ENCODE results near the gene OSBPL10.
"Not testable (repeated sequence)": the region's sequence is repeated elsewhere in the genome, so short reads cannot be mapped to it uniquely, and the experiment has no call there.

The OSBPL10 gene

DNA sequence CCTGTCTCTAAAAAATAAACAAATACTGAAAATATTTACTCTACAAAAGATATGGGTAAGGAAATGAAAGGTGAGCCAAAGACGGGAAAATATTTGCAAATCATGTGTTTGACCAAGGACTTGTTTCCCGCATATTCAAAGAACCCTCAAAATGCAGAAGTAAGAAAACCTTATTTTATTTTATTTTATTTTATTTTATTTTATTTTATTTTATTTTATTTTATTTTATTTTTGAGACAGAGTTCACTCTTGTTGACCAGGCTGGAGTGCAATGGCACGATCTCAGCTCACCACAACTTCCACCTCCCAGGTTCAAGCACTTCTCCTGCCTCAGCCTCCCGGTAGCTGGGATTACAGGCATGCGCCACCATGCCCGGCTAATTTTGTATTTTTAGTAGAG is 11.9 kb upstream of the OSBPL10 start:
- DNase-seq, result not testable (repeated sequence)

DNA sequence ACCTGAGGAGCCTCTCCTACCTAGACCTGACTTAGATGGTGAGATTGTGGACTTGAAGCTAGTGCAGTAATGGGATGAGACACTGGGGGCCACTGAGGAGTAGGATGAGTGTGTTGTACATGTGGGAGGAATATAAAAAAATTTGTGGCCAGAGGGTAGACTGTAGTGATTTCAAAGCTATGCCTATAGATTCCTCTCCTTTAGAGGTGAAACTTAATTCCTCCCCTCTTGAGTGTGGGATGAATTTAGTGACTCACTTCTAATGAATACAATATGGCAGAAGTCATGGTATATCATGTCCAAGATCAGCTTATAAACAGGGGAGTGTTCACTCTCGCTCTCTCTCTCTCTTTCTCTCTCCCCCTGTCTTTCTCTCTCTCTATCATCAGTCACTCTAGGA is 7.2 kb upstream of the OSBPL10 start:
- no peak for DNase-seq

DNA sequence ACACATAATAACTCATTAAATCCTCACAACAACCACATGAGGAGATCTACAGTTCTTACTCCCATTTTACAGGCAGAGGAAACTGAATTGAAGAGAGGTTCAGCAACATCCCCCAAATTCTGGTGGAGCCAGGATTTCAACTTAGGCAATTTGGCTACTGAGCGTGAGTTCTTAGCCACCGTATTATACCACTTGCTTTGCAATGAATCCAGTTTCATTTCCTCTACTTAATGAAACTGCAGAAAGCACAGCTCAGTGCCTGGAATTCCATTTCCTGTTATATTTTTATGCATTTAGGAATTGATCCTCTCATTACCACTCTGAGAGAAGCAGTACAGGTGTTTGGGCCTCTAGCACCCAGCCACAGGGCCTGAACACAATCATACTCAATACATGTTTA is 4.8 kb upstream of the OSBPL10 start:
- no peak for DNase-seq

DNA sequence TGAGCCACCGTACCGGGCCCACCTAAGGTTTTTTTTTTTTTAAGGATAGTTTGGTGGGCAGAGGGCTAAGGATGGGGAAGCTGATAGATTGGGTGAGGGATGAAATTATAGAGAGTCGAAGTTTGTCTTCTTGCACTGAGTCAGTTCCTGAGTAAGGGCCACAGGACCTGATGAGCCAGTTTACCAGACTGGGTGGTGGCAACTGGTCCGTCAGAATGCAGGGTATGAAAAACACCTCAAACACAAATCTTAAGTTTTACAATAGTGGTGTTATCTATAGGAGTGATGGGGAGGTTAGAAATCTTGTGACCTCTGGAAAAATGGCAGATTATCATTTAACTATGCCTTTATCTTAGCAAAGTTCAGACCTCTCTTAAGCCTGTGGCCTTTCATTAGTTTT is 3.3 kb upstream of the OSBPL10 start:
- DNase-seq, result no peak

DNA sequence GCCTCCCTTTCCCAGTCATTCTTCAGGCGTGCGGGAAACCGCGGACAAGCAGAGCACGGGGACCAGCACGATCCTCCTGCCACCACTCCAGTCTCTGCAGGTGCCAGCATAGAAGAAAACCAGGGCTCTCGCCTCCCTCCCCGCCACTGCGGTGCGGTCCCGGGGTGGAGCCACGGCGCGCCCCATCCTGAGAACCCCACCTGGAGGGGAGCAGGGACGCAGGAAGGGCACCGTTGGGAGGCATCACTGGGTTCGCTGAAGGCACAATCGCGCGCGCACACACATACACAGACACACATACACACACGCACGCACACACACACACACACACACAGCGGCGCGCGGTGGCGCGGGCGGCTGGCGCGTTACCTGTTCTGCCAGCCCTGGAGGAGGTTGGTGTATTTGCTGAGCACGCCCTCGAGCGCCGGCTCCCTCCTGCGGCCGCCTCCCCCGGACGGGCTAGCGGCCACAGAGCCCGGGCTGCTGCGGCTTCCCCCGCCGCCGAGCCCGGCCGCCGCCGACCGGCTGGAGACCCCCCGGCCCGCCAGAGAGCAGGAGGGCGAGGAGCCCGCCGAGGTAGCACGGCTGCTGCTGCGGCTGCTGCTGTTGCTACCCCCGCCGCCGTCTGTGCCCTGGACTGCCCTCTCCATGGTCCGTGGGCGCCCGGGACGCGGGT is 394 bp downstream of the OSBPL10 start:
- DNase-seq, result peak; percentile 88

DNA sequence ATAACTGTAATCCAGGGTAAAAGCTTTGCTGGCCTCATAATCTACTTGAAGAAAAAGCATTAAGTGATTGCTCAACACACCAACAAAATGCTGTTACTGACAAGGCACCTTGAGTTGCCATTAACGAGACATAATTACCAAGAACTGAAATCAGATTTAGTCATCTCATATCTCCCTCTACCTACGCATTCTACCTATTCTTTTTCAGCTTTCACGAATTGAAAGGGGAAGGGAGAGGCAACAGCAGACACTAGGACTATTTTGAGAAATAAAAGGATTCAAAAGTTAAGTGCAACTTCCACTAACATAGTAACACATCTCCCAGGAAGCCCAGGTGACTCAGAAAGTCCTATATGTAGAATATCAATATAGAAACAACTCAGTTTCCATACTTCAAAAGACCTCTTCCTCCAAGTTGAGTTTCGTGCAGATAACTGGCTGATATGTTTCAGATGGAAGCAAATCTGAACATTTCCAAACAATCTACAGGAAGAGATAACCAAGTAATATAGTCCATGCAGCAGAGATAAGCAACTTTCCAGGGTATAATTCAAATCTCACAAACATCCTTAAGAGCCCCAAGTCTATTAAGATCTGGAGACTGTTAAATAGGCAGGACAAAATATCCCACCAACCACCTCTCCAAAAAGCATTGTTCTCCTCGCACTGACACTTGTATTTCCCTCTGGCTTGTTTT is 1.9 kb downstream of the OSBPL10 start:
- no peak for DNase-seq

DNA sequence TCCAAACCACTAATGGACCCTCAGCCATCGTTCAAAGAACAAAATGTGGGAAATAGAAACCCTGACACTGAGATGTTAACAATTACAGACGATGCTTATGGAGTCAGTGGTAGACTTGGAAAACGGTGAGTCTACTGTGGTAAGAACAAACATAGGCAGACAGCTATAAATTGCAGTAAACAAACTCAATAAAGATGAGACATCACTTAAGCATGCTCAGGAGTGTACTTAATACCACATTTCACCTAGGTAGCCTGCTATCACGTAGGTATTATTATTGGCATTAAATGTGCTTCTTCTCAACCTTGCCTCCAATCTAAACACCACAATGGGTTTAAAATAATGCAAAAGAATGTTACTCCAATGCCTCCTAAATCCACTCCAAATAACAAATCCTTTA is 2.5 kb downstream of the OSBPL10 start:
- DNase-seq, result no peak

DNA sequence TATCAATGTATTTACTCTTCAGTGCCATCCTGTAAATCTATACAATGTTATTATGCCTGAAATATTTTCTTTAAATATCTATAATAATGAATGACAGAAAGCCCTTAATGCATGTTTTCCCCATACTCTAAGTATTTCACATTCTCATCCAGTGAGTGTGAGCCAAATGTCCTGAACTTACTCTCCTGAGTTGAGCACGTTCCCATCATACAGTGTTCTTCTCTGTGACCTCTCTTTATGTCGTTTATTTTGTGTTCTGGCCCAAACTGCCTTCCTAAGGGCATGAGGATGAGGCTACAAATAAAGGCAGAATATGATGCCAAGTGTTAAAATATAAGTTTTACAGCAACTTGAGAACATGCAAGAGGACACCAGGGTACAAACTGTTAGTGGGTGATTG is 3.3 kb downstream of the OSBPL10 start:
- DNase-seq, result no peak

DNA sequence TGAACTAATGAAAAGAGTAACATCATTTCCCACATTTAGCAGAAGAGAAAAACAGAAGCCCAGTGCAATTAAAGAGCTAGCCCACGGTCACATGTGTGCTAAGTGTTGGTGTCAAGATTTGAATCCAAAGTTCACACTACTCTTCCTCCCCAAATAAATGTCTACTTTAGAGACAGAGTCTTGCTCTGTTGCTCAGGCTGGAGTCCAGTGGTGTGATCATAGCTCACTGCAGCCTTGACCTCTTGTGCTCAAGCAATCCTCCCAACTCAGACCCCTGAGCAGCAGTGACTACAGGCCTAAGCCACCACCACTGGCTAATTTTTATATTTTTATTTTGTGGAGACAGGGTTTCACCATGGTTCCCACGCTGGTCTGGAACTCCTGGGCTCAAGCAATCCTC is 4.8 kb downstream of the OSBPL10 start:
- no peak for DNase-seq

DNA sequence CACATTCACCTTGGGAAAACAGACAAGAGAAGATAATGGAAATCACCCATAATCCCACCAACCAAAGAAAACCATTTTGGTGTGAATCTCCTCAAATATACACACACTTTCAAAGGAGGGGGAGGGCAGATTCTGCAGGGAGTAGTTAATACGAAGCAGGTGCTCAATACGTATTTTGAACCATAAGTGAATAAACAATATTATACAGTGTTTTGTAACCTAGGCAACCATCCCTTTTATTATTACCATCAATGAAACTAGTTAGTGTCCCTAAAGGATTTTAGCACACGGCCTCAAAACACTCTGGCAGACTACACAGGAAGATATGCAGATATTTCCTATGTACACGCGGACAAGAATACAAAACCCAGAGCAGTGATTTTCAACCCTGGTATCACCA is 6.1 kb downstream of the OSBPL10 start:
- no peak for DNase-seq

DNA sequence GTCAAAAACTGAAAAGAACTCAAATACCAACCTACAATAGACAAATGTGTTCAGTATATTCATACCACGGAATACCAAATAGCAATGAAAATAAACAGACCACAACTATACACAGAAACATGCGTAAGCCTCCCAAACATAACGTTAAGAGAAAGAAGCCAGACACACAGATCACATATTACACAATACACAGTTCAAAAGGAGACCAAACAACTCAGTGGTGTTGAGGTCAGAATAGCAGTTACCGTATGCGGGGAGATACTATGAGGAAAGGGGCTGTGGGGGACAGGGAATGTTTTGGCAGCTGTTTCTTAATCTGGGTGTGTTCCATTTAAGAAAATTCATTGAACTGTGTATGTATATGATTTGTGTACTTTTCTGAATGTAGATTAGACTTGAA is 6.6 kb downstream of the OSBPL10 start:
- no peak for DNase-seq

DNA sequence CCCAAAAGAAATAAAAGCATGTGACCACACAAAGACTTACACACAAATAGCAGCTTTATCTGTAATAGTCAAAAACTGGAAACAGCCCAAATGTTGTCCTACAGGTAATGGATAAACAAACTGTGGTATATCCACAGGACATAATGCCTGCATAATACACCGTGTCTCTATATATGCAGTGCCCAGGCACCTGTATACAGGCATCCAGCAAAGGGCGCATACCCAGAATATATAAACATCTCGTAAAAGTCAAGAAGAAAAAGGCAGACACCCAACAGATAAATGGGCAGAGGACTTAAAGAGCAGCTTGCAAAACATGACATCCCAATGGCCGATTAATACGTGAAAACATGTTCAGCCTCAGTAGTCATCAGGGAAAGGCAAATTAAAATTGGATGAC is 7.2 kb downstream of the OSBPL10 start:
- no peak for DNase-seq

DNA sequence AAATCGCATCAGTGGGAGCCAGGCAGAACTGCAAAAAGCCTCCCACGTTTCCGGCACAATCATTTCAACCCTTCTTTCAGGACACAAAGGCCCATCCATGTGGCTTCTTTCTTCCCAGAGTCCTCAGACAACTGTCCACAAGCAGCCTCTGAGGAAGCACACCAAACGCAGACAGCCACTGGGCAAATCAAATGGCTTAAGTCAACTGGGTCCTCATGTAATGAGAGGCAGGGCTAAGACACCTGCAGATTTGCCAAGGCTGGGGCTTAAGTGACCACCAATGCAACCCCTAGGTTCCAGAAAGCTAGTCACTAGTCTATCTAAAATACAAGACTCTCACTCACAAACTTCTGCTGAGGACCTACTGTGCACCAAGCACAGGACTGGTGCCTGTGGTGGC is 8.0 kb downstream of the OSBPL10 start:
- DNase-seq, result no peak

DNA sequence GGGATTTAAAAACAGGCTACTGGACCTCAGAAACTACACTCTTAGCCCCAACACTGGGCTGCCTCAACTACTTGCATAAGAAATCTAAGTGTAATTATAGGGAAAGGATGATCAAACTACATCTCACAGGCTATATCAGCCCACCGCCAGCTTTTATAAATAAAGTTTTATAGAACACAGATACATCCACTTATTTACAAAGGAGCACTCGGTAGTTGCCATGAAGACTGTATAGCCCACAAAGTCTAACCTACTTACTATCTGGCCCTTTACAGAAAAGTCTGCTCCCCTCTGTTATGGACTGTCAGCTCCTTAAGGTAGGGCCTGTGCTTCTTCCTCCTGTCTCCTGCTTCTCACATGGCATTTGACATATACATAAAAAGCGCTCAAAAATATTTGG is 9.5 kb downstream of the OSBPL10 start:
- DNase-seq, result no peak

DNA sequence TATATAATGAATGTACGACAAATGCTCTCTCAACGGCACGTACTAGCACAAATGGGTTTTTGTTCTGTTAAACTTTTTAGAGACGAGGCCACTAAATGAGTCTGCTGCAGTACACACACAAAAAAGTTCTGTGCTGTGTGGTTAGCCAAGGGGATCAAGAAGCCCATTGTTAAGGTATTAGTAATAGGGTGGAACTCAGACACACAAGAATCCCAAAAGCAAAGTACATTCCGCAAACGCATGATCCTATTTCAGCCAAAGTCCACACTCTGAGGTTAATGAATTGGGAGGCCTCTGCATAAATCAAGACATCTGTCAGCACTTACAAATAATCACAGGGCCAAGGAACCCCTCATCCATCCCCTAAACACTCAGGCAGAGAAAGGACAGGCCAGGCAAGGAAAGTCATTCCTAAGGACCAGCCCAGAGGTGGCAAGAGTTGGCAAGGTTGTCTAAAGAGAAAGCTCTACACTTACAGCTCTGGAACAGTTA is 12.1 kb downstream of the OSBPL10 start:
- DNase-seq, result no peak

DNA sequence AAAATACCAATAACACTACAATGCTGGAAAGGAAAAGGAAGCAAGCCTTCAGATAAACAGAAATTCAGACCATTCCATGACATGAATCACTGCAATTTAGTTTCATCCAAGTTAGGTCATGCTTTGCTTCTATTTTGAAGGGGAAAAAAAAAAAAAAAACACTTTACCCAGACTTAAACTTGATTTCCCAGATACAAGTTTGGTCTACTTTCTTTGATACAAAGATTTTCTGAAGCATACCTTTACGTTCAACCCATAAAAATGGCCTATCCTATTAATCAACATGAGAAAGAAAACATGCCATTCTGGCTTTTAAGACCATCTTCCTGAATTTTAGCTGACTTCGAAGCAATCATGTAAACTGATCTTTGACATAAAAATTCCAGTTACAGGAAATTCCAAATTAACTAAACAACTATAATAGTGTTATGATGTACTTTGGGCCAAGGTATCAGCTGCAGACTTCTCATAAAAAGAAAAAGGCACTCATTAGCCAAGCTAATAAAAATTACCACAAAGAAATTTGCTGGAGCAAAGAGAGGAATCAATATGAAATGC is 12.6 kb downstream of the OSBPL10 start:
- DNase-seq, result no peak

DNA sequence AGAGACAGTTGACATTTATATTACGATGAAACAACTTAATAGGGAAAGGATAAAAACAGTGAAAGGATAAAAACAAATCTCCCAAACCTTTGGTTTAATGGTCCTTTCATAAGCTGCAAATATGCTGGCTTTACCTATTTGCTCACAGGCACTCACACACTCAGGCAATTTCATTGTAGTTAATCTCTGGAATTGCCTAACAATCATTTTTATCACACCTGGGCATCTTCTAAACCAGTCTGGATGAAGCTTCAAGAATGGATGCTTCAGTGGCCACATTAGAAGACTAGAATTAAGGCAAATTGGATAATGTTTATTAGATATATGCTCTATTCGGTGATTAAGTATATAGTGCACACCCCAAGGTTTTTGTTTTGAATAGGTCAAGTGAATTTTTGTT is 13.5 kb downstream of the OSBPL10 start:
- DNase-seq, result no peak

DNA sequence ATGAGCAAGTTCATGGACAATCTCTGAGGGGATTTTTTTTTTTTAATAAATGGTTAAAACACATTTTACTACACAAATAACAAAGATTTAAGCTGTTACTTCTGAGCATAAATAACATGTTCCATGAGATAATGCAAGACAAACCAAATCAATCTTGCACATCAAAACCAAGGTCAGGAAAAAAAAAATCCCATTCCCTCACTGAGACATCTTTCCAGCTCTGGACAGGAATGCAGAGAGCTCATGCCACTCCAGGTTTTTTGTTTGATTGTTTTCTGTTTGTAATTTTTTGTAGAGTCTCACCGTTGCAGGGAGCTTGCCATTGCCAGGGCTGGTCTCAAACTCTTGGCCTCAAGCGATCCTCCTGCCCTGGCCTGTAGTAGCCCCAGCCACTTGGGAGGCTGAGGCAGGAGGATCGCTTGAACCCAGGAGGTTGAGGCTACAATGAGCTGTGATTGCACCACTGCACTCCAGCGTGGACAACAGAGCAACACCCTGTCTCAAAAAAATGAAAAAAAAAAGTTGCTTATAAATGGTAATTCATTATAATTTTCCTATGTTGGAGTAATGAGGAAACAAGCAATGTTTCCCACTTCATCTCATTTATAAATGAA is 14.0 kb downstream of the OSBPL10 start:
- no peak for DNase-seq

DNA sequence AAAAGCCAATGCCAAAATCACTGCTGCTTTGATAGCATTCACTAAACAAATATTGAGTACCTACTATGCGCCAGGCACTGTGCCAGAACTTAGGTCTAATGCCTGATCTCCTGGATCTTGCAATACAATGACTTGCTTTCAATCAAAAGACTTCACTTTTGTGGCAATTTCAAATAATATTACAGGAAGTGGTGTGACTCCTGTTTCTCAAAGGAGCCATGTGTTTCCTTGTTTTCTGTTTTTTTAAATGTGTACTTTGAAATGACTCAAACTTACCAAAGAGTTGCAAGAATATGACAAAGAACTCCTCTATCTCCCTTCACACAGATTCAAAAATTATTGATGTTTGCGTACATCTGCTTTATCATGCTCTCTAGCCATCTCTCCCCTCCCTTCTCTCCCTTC is 18.3 kb downstream of the OSBPL10 start:
- no peak for DNase-seq

DNA sequence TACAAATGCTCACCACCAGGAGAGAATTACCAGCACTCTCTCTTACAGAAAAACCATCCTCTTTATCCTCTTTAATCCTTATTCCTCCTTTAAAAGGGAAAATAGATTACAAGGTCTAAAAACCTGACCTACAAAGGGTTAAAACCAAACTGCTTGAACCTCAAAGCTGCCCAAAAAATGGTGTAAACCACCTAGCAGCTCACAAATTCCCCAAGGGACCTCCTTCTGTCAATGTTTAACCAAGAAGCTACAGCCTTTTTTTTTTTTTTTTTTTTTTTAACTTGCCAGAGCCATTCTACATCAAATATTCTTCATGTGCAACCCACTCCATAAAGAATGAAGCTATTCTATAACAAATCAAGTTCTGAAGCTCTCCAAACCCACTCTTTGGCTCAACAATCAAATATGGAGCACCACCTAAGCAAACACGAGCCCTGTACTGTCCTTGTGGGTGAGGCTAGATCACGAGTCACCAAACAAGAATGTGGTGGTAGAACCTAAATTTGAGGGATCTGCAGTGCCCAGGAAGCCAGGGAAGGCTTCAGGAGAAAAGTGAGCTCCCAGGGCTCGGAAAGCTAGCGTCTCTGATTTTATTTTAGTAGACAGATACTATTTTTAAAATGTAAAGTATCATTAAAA is 20.1 kb downstream of the OSBPL10 start:
- DNase-seq, result no peak

DNA sequence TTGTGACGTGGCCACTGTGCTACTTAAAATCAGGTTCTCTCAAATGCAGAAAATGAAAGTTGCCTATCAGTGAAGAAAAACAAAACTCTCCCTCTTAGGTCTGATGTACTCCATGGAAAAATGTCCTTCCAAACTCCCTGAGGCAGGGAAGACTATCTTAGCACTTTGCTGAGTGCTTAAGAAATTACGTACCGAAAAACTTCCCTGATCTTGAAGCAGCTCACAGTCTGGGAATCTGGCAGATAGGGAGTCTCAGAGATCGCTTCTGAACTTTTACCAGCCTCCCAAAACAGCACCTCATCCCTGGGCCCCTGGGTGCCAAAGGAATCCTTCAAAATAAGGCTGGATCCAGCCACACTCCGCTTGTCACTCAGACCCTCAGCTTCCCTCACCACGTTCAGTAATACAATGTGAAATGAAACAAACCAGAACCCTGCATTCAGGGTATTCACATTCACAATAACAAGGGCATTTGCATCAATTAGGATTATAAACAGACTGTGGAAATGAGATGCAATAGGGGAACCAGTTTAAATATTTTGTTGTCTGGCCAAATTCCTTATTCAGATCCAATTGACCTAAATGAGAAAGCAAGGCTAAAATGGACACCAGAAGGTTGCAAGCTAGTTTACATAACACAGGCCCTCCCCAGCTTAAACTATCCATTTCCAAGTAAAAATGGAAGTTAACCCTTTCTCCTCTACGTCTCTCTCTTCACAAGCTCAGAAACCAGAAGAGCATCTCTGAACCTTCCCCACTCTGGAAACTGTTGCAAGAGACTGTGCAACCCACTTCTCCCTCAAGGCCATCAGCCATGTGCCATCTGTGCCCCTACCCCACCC is 20.9 kb downstream of the OSBPL10 start:
- no peak for DNase-seq

DNA sequence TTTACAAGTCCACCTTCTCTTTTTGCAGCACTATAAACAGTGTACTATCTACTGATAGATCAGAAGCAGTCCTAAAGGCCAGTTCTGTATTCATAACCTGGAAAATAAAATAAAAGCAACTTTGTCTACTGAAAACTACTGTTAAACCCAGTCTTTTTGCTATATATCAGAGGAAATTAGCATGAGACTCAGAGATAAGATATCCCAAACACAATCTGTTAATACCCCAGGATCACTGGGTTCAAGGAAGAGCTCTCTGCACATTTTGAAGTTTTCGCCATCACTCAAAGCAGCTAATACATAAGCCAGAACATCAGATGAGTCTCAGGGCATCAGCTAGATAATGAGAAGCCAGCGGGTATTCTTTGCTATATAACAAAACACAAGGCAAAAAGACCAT is 21.8 kb downstream of the OSBPL10 start:
- DNase-seq, result no peak

DNA sequence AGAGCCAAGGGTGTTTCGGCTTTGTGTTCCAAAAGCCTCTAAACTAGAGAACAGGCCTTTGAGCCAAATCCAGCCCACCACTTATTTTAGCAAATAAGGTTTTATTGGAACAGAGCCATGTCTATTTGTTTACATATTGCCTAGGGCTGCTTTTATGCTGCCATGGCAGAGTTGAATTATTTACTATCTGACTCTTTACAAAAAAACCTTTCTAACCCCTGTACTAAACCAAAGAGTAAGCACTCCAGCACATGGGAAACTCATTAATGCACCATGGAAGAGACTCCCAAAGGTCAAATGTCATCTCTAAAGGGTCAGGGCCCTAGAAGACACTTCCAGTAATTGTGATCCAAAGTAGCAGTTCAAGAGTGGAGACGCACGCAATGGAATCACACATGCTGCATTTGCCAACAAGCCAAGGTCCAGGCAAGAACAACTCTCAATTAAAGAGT is 22.3 kb downstream of the OSBPL10 start:
- no peak for DNase-seq
